ENCODE data around the gene DLX4.

Gene DLX4

DNA sequence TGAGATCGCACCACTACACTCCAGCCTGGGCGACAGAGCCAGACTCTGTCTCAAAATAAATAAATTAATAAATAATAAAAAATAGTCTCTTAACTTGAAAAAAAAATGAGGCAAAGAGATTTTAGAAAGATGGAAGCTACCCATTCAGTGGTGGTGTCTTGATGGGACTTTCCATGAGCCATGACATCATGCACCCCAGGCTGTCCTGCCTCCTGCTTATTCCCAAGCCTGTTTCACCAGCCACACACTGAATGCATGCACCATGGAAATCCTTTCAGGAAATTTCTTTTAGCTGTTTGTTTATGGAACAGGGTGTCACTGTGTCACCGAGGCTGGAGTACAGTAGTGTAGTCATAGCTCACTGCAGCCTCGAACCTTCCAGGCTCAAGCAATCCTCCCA, 34.9 kb downstream of the DLX4 start:
- in situ Hi-C loops (cut with MboI; ENCODE audit: low sequenced_read_pairs), result no loop called here

DNA sequence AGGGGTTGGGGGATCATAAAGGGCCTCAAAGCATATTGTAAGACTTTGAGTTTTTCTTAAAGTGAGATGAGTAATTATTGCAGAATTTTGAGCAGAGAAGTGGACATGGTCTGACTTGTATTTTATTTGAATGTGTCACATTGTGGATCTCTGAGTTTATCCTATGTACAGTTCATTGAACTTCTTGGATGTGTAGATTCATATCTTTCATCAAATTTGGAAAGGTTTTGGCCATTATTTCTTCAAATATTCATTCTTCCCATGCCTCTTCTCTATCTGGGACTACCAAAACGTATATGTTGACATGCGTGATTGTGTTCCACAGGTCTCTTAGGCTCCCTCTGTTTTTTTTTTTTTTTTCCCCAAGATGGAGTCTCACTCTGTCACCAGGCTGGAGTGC, 40.3 kb downstream of the DLX4 start:
- in situ Hi-C loops (cut with MboI; ENCODE audit: low sequenced_read_pairs), result no loop called here

DNA sequence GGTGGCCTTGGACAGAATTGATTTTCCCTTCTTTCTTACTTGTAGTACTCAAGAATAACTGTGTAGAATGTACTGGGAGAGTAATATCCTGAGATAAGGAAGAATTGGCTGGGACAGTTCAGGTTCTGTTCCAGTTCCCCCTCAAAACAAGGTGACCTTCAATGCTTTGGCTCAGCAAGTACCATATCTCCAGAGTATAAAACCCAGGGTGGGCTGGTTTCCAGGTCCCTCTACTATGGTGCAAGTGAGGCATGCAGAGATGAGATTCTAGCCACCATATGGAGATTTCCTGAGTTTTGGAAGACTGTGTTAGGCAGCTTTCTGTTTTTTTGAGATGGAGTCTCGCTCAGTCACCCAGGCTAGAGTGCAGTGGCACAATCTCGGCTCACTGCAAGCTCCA, 44.1 kb downstream of the DLX4 start:
- in situ Hi-C loops (cut with MboI; ENCODE audit: low sequenced_read_pairs), result no loop called here

DNA sequence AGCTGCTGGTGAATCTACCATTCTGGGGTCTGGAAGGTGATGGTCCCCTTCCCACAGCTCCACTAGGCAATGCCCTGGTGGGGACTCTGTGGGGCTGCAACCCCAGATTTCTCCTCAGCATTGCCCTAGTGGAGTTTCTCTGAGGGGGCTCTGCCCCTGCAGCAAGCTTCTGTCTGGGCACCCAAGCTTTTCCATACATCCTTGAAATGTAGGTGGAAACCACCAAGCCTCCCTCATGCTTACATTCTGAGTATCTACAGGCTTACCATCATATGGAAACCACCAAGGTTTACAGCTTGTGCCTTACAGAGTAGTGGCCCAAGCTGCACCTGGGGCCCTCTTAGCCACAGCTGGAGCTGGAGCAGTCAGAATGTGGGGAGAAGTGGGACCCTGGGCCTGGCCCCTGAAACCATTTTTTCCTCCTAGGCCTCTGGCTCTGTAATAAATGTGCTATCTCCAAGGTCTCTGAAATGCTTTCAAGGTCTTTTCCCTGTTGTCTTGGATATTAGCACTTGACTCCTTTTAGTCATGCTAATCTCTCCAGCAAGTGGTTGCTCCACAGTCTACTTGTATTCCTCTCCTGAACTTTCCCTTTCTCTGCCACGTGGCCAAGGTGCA, 45.6 kb downstream of the DLX4 start:
- in situ Hi-C loops (cut with MboI; ENCODE audit: low sequenced_read_pairs), result no loop called here

DNA sequence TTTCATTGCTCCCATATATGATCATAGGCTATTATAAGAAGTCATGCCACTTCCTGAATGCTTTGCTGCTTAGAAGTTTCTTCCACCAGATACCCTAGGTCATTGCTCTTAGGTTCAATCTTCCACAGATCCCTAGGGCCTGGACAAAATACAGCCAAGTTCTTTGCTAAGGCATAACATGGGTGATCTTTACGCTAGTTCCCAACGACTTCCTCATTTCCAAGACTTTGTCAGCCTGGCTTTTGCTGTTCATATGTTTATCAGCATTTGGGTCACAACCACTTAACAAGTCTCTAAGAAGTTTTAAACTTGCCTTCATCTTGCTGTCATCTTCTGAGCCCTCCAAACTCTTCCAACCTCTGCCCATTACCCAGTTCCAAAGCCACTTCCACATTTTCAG, 46.2 kb downstream of the DLX4 start:
- in situ Hi-C loops (cut with MboI; ENCODE audit: low sequenced_read_pairs), result no loop called here

GRCh38 chr17:50018909-50019308, 49.9 kb downstream of the DLX4 start:
- in situ Hi-C loops (cut with MboI; ENCODE audit: low sequenced_read_pairs), result no loop called here

- in situ Hi-C loops (cut with MboI; ENCODE audit: low sequenced_read_pairs), result no loop called here
Observed at GRCh38 chr17:50020841-50021599, 52.0 kb downstream of the DLX4 start.

- in situ Hi-C loops (cut with MboI; ENCODE audit: low sequenced_read_pairs), result no loop called here
Observed at GRCh38 chr17:50021681-50022370, 52.8 kb downstream of the DLX4 start.

- in situ Hi-C loops (cut with MboI; ENCODE audit: low sequenced_read_pairs), result no loop called here
Observed at GRCh38 chr17:50022463-50023130, 53.6 kb downstream of the DLX4 start.

DNA sequence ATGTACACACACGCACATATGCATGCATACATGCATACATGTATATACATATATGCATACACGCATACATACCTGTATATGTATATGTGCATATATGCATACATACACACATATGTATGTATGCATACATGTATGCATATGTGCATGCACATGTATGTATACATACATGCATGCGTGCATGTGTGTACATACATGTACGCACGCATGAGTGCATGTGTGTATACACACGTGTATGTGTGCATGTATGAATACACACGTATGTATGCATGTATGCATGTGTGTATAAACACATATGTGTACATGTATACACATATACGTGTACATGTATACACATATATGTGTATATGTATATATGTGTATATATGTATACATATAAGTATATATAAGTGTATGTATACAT, 54.5 kb downstream of the DLX4 start:
- in situ Hi-C loops (cut with MboI; ENCODE audit: low sequenced_read_pairs), result no loop called here
